GM12873 (cell line): ENCODE measurements around the gene CPXM2.

ENCODE experiments used
- CTCF ChIP-seq: IDR thresholded peaks from 2 replicates; pipeline ENCODE4 v1.5.1; 2012; ENCODE audit warnings: low read depth, mild to moderate bottlenecking, moderate library complexity, low read length, control low read depth; ENCODE audit not compliant: insufficient read depth; ENCODE audit errors: missing control alignments

Gene CPXM2

GRCh38 chr10:123904834-123905409 lies 13.3 kb upstream of the CPXM2 start:
- no peak for TF ChIP-seq CTCF

GRCh38 chr10:123903621-123904020 lies 12.0 kb upstream of the CPXM2 start:
- TF ChIP-seq CTCF, result no peak

GRCh38 chr10:123901621-123902020 lies 10.0 kb upstream of the CPXM2 start:
- no peak for TF ChIP-seq CTCF

- peak; percentile 46 for TF ChIP-seq CTCF
Observed at GRCh38 chr10:123897146-123897545, 5.5 kb upstream of the CPXM2 start.

- TF ChIP-seq CTCF, result no peak
Observed at GRCh38 chr10:123896246-123896927, 4.8 kb upstream of the CPXM2 start.

DNA sequence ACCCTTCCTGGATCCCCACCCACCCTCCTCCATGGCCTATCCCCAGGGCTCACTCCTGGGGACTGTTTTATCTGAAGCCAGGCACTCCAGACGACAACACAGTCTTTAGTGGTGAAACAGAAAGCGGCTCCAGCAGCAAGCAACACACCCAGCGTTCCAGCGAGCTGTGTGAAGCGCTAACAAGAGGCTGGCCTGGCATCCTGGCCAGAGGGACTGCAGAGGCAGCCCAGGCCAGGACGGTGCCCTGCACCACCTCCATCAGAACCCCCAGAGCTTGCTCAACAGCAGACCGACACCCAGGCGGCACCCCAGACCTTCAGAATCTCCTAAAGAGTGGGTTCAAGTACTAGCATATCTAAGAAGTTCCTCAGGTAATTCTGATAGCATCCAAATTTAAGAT lies 2.0 kb upstream of the CPXM2 start:
- TF ChIP-seq CTCF, result no peak

DNA sequence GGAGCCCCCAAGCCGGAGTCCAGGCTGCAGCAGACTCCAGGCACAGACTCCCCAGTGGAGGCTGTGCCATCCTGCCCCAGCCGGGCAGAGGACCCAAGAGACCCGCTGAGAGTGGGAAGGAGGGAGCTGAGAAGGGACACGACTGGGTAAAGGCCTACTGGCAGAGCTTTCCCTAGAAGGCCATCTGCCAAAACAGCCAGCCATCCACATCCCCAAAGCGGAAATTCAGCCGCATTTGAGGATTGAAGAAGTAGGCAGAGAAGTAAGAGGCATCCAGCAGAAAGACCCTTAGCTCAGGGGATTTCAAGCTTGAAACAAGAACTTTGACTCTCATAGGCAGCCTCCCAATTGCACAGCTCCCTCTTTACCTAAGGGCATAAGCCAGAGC lies 857 bp downstream of the CPXM2 start:
- TF ChIP-seq CTCF, result no peak
